Keratinocyte (primary cell): ENCODE measurements around the gene SLC23A1. TPM values are rescaled to one million over a fixed set of nuclear protein-coding genes. Genes with fewer than 3 reads are reported as not detected.
"Not testable (repeated sequence)": the region's sequence is repeated elsewhere in the genome, so short reads cannot be mapped to it uniquely, and the experiment has no call there.

Experiments
- DNase-seq: peaks from one replicate; pipeline ENCODE4 v3.0.0-alpha.2; 2011; ENCODE audit warnings: low read depth, missing footprints, low spot score
- FAIRE-seq: peaks from 2 replicates; lab custom pipeline; 2011; peaks lifted over from hg19 to GRCh38; lab: Jason Lieb, UNC
- H2AFZ ChIP-seq: 2 replicates; pipeline ENCODE4 v1.6.0; 2012; ENCODE audit warnings: low read length, control low read depth, inconsistent platforms; ENCODE audit not compliant: control insufficient read depth
- H3K27ac ChIP-seq: 2 replicates; pipeline ENCODE4 v1.5.1; 2011; ENCODE audit warnings: low read length; ENCODE audit not compliant: control insufficient read depth, insufficient read depth
- H3K27me3 ChIP-seq: 3 replicates; pipeline ENCODE4 v1.6.0; 2011; ENCODE audit warnings: low read length; ENCODE audit not compliant: control insufficient read depth, insufficient read depth; ENCODE audit errors: extremely low read depth
- H3K36me3 ChIP-seq, 2 experiments: 2 replicates in 1 of 2; 3 replicates in 1 of 2; pipeline ENCODE4 v1.5.1; 2011; ENCODE audit warnings: low read length in 2 of 2, mild to moderate bottlenecking in 1 of 2; ENCODE audit not compliant: control insufficient read depth in 2 of 2, insufficient read depth in 2 of 2; ENCODE audit errors: extremely low read depth in 1 of 2
- H3K4me1 ChIP-seq: 3 replicates; pipeline ENCODE4 v1.5.1; 2011; ENCODE audit warnings: low read length; ENCODE audit not compliant: control insufficient read depth, insufficient read depth; ENCODE audit errors: extremely low read depth
- H3K4me2 ChIP-seq: 3 replicates; pipeline ENCODE4 v1.6.0; 2011; ENCODE audit warnings: low read depth, low read length; ENCODE audit not compliant: control insufficient read depth, insufficient read depth; ENCODE audit errors: extremely low read depth
- H3K4me3 ChIP-seq, 3 experiments: fragments of 200-600 bp in 1 of 3; sonication (generic) in 1 of 3; 2 replicates in 2 of 3; 3 replicates in 1 of 3; pipeline ENCODE4 v1.5.1; 2011 to 2016; ENCODE audit warnings: low read length in 3 of 3, mild to moderate bottlenecking in 3 of 3, control low read depth in 2 of 3, inconsistent platforms in 1 of 3, low read depth in 1 of 3, mixed read lengths in 1 of 3, mixed run types in 1 of 3, moderate library complexity in 1 of 3; ENCODE audit not compliant: control insufficient read depth in 2 of 3, insufficient read depth in 2 of 3; ENCODE audit errors: extremely low read depth in 1 of 3
- H3K79me2 ChIP-seq: 2 replicates; pipeline ENCODE4 v1.6.0; 2012; ENCODE audit warnings: low read length; ENCODE audit not compliant: control insufficient read depth, insufficient read depth
- H3K9ac ChIP-seq: 3 replicates; pipeline ENCODE4 v1.6.0; 2011; ENCODE audit warnings: low read length; ENCODE audit not compliant: control insufficient read depth, insufficient read depth; ENCODE audit errors: extremely low read depth
- H3K9me1 ChIP-seq: 3 replicates; pipeline ENCODE4 v1.6.0; 2011; ENCODE audit warnings: low read length; ENCODE audit not compliant: control insufficient read depth, insufficient read depth; ENCODE audit errors: extremely low read depth
- H3K9me3 ChIP-seq: 2 replicates; pipeline ENCODE4 v1.5.1; 2012; ENCODE audit warnings: low read depth, low read length; ENCODE audit not compliant: control insufficient read depth
- H4K20me1 ChIP-seq: 3 replicates; pipeline ENCODE4 v1.6.0; 2011; ENCODE audit warnings: low read length; ENCODE audit not compliant: control insufficient read depth, insufficient read depth; ENCODE audit errors: extremely low read depth
- EZH2 ChIP-seq: IDR thresholded peaks from one replicate; pipeline ENCODE4 v1.6.1; 2012; ENCODE audit warnings: inconsistent platforms, mild to moderate bottlenecking, low read length, moderate library complexity
- dilution Hi-C: fragments of 300-500 bp; cut with MboI; formaldehyde crosslinking; loops from one replicate; pipeline ENCODE4 v1.7.0; 2020; ENCODE audit warnings: low sequenced_read_pairs; ENCODE audit not compliant: extremely low pct_ligation_motif_present
- polyA plus RNA-seq, 5 experiments: library from polyadenylated mRNA; depleted of rRNA in 3 of 5; stranded (reverse) in 3 of 5; stranded (forward) in 1 of 5; unstranded in 1 of 5; fragments of >200 nt; gene quantifications; 1 replicate in 1 of 5; 2 replicates in 3 of 5; 3 replicates in 1 of 5; pipeline versions ENCODE4 v1.2.1 to v1.2.3, GENCODE V29; 2011 to 2012; ENCODE audit warnings: missing spikeins in 2 of 5, low read depth in 1 of 5, low replicate concordance in 1 of 5
- TF ChIP-seq, protein P1 (sequence below), 3 experiments: IDR thresholded peaks in 1 of 3; conservative IDR thresholded peaks in 1 of 3; optimal IDR thresholded peaks in 1 of 3; 2 replicates in 2 of 3; 3 replicates in 1 of 3; pipeline versions ENCODE3 to v1.5.1; 2011; ENCODE audit warnings: low read length in 3 of 3, mild to moderate bottlenecking in 3 of 3, moderate library complexity in 2 of 3, control low read depth in 1 of 3, inconsistent platforms in 1 of 3; ENCODE audit not compliant: insufficient read depth in 2 of 3; ENCODE audit errors: extremely low read depth in 1 of 3

SLC23A1 gene
- polyA plus RNA-seq, 1 donor (not counting 4 experiments of a cell fraction or from before 2014, with no cell fraction given): not detected

DNA sequence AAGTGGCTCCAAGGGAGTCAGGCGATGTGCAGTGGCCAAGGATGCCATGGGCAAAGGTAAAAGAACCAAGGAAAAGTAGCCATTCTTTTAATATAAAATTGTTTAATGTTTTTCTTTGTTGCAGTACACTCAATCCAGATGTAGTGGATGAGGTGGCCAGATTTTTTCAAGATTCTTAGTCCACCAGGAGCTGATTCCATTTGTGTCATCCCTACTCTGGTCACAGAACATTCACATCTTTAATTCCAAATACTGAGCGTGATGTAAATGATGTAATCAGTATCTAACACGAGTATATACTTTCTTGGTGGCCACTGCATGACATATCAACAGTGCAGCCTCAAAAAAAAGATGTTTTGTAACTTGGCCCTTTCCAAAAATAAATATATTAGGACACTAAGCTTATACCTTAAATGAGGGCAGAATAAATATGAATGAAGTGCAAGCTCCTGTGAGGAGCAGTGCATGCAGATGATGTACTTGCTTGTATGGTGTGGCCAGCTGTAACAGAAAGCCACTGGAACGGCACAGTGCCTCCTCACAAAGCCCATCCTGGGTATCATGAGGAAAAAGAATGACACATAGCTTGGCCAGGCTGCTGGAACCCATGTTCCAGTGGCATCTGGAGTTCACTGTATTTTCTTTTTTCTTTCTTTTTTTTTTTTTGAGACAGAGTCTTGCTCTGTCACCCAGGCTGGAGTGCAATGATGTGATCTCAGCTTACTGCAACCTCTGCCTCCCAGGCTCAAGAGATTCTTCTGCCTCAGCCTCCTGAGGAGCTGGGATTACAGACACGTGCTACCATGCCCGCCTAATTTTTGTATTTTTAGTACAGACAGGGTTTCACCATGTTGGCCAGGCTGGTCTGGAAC is 27.3 kb upstream of the SLC23A1 start:
- no peak overlapping the region for H3K4me2 ChIP-seq
- no peaks in the 10 kb centered on the region for H3K9me1 ChIP-seq
- no peak for FAIRE-seq
- no peaks in the 10 kb centered on the region for H3K79me2 ChIP-seq
- H3K9ac ChIP-seq: no peak overlapping the region
- no peak for DNase-seq
- no peaks in the 10 kb centered on the region for H3K27me3 ChIP-seq
- H3K4me1 ChIP-seq: peaks cover 19% of the 10 kb centered on the region
- H4K20me1 ChIP-seq: no peaks in the 10 kb centered on the region
- dilution Hi-C loops: no loop called here
- no peak overlapping the region for H2AFZ ChIP-seq
- H3K9me3 ChIP-seq: no peaks in the 10 kb centered on the region
- H3K4me3 ChIP-seq: no peak overlapping the region
- no peak overlapping the region for H3K27ac ChIP-seq
- no peaks in the 10 kb centered on the region for H3K36me3 ChIP-seq
- TF ChIP-seq, protein P1, sequence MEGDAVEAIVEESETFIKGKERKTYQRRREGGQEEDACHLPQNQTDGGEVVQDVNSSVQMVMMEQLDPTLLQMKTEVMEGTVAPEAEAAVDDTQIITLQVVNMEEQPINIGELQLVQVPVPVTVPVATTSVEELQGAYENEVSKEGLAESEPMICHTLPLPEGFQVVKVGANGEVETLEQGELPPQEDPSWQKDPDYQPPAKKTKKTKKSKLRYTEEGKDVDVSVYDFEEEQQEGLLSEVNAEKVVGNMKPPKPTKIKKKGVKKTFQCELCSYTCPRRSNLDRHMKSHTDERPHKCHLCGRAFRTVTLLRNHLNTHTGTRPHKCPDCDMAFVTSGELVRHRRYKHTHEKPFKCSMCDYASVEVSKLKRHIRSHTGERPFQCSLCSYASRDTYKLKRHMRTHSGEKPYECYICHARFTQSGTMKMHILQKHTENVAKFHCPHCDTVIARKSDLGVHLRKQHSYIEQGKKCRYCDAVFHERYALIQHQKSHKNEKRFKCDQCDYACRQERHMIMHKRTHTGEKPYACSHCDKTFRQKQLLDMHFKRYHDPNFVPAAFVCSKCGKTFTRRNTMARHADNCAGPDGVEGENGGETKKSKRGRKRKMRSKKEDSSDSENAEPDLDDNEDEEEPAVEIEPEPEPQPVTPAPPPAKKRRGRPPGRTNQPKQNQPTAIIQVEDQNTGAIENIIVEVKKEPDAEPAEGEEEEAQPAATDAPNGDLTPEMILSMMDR (optimal IDR thresholded peaks at IDR 0.05 in 1 of 3, IDR thresholded peaks at IDR 0.05 in 1 of 3, conservative IDR thresholded peaks at IDR 0.05 in 1 of 3; ENCODE audit: extremely low read depth in 1 of 3, insufficient read depth in 2 of 3, low read length in 3 of 3): no peak
- TF ChIP-seq EZH2: no peak

DNA sequence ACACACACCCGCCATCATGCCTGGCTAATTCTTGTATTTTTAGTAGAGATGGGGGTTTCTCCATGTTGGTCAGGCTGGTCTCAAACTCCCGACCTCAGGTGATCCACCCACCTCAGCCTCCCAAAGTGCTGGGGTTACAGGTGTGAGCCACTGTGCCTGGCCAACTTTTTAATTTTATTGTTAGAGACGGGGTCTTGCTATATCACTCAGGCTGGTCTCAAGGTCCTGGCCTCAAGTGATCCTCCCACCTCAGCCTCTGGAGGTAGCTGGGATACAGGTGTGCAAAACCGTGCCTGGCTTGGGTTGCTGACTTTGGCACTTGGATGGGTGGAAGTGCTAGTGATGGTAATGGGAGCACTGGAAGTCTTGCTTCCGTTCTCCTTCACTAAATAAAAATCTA is 26.0 kb upstream of the SLC23A1 start:
- DNase-seq, H3K27me3 ChIP-seq, H2AFZ ChIP-seq, dilution Hi-C loops, H3K4me2 ChIP-seq, H3K27ac ChIP-seq, H4K20me1 ChIP-seq, H3K36me3 ChIP-seq, H3K4me3 ChIP-seq, H3K79me2 ChIP-seq, H3K9me1 ChIP-seq, H3K9ac ChIP-seq, FAIRE-seq, H3K9me3 ChIP-seq: not testable (repeated sequence)
- peaks cover 12% of the 10 kb centered on the region for H3K4me1 ChIP-seq
